Osteocyte (in vitro differentiated cells): ENCODE results near the gene VIT. TPM values are rescaled to one million over a fixed set of nuclear protein-coding genes. Genes with fewer than 3 reads are reported as not detected.

Source experiments
- DNase-seq: peaks from one replicate; pipeline ENCODE4 v3.0.0; 2021; ENCODE audit warnings: mixed read lengths; ENCODE audit not compliant: unreplicated experiment; ENCODE audit errors: extremely low spot score
- H3K27ac Mint-ChIP-seq: one replicate; pipeline ENCODE4 v1.8.0; 2021; ENCODE audit warnings: mild to moderate bottlenecking, mixed read lengths; ENCODE audit not compliant: unreplicated experiment
- H3K27me3 Mint-ChIP-seq: one replicate; pipeline ENCODE4 v1.8.0; 2021; ENCODE audit warnings: mixed read lengths; ENCODE audit not compliant: unreplicated experiment
- H3K36me3 Mint-ChIP-seq: one replicate; pipeline ENCODE4 v1.8.0; 2021; ENCODE audit warnings: mixed read lengths; ENCODE audit not compliant: unreplicated experiment
- H3K4me1 Mint-ChIP-seq: one replicate; pipeline ENCODE4 v1.8.0; 2021; ENCODE audit warnings: mixed read lengths; ENCODE audit not compliant: unreplicated experiment
- H3K4me3 Mint-ChIP-seq: one replicate; pipeline ENCODE4 v1.8.0; 2021; ENCODE audit warnings: mild to moderate bottlenecking, moderate library complexity, mixed read lengths; ENCODE audit not compliant: unreplicated experiment
- H3K9me3 Mint-ChIP-seq: one replicate; pipeline ENCODE4 v1.8.0; 2021; ENCODE audit warnings: mixed read lengths; ENCODE audit not compliant: unreplicated experiment
- total RNA-seq: library from RNA; stranded (reverse); gene quantifications from 2 replicates; pipeline ENCODE4 v1.2.1, GENCODE V29; 2021
- TF ChIP-seq, protein P1 (sequence below): fragments of 200-600 bp; sonication (generic); IDR thresholded peaks from 2 replicates; pipeline ENCODE4 v1.5.0; 2021; ENCODE audit warnings: antibody characterized with exemption, mild to moderate bottlenecking, moderate library complexity

Gene VIT
- total RNA-seq, 1 donor from 2014 or later: 11.4 TPM

GRCh38 chr2:36785179-36785795 lies 88.8 kb downstream of the VIT start:
- Mint-ChIP-seq H3K27me3 (no peaks in the 10 kb centered on the region), H3K4me1 (peaks cover 2% of the 10 kb centered on the region), H3K4me3 (no peak overlapping the region), H3K36me3 (no peaks in the 10 kb centered on the region), H3K9me3 (no peaks in the 10 kb centered on the region), H3K27ac (no peak overlapping the region)
- DNase-seq: peak; percentile 92
- TF ChIP-seq, protein P1, sequence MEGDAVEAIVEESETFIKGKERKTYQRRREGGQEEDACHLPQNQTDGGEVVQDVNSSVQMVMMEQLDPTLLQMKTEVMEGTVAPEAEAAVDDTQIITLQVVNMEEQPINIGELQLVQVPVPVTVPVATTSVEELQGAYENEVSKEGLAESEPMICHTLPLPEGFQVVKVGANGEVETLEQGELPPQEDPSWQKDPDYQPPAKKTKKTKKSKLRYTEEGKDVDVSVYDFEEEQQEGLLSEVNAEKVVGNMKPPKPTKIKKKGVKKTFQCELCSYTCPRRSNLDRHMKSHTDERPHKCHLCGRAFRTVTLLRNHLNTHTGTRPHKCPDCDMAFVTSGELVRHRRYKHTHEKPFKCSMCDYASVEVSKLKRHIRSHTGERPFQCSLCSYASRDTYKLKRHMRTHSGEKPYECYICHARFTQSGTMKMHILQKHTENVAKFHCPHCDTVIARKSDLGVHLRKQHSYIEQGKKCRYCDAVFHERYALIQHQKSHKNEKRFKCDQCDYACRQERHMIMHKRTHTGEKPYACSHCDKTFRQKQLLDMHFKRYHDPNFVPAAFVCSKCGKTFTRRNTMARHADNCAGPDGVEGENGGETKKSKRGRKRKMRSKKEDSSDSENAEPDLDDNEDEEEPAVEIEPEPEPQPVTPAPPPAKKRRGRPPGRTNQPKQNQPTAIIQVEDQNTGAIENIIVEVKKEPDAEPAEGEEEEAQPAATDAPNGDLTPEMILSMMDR: peak; percentile 96

- TF ChIP-seq, protein P1: no peak
- H3K4me1 Mint-ChIP-seq: peaks cover 2% of the 10 kb centered on the region
- no peak overlapping the region for H3K27ac Mint-ChIP-seq
- no peak overlapping the region for H3K4me3 Mint-ChIP-seq
- H3K36me3 Mint-ChIP-seq: no peaks in the 10 kb centered on the region
- no peak for DNase-seq
- H3K27me3 Mint-ChIP-seq: peaks cover 4% of the 10 kb centered on the region
- no peaks in the 10 kb centered on the region for H3K9me3 Mint-ChIP-seq
Observed at GRCh38 chr2:36789181-36789804, 92.8 kb downstream of the VIT start.

- TF ChIP-seq, protein P1: no peak
- Mint-ChIP-seq H3K36me3 (no peaks in the 10 kb centered on the region), H3K9me3 (no peaks in the 10 kb centered on the region), H3K27me3 (peaks cover 17% of the 10 kb centered on the region), H3K4me1 (no peaks in the 10 kb centered on the region), H3K27ac (no peak overlapping the region), H3K4me3 (no peak overlapping the region)
- no peak for DNase-seq
Observed at GRCh38 chr2:36792951-36793350, 96.4 kb downstream of the VIT start.

- DNase-seq: no peak
- TF ChIP-seq, protein P1: no peak
- no peak overlapping the region for H3K27ac Mint-ChIP-seq
- peaks cover 20% of the 10 kb centered on the region for H3K27me3 Mint-ChIP-seq
- no peaks in the 10 kb centered on the region for H3K4me1 Mint-ChIP-seq
- H3K9me3 Mint-ChIP-seq: no peaks in the 10 kb centered on the region
- H3K36me3 Mint-ChIP-seq: no peaks in the 10 kb centered on the region
- no peak overlapping the region for H3K4me3 Mint-ChIP-seq
Observed at GRCh38 chr2:36797324-36798070, 101.0 kb downstream of the VIT start.

DNA sequence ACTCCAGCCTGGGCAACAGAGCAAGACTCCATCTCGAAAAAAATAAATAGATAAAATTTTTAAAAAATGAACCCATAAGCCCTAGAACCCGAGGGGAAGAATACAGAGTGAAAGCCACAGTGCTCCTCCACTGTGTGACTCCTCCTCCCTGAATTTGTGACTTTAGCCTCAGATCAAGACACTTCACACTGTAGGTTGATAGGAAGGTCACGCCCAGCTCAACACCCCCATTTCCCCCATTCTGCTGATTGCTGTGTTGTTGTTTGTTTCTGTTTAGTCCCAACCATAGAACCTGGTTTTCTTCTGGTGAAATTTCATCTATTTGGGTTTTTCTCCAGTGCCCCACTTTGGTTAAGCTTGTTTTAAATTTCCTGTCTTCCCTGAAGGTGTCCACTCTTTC lies 102.2 kb downstream of the VIT start:
- no peak for DNase-seq
- H3K4me1 Mint-ChIP-seq: no peaks in the 10 kb centered on the region

More for the DNA sequence above, 102.2 kb downstream of the VIT start:
- no peak overlapping the region for H3K27ac Mint-ChIP-seq
- H3K36me3 Mint-ChIP-seq: no peaks in the 10 kb centered on the region
- H3K27me3 Mint-ChIP-seq: peaks cover 16% of the 10 kb centered on the region
- TF ChIP-seq, protein P1: no peak
- H3K9me3 Mint-ChIP-seq: no peaks in the 10 kb centered on the region
- H3K4me3 Mint-ChIP-seq: no peak overlapping the region
